ENCODE data around the gene EFHC2. TPM values are rescaled to one million over a fixed set of nuclear protein-coding genes. Genes with fewer than 3 reads are reported as not detected.

EFHC2 gene
- total and polyA plus RNA-seq, 10 of the 15 experiments (the other 5 are each of a cell fraction or from before 2014, with no cell fraction given), result 0.56 TPM; not detected in 9

- DNase-seq (ENCODE audit: low read depth, low spot score), result no peak
- TF ChIP-seq REST (IDR thresholded peaks at IDR 0.05; ENCODE audit: low read depth, low read length) (no peak), KDM1A (IDR thresholded peaks at IDR 0.05; ENCODE audit: borderline replicate concordance) (no peak), EED (IDR thresholded peaks at IDR 0.05; ENCODE audit: low read depth) (no peak), ZNF217 (IDR thresholded peaks at IDR 0.05) (no peak), MAX (IDR thresholded peaks at IDR 0.05; ENCODE audit: low read depth, low read length) (no peak), HCFC1 (IDR thresholded peaks at IDR 0.05; ENCODE audit: low read length) (no peak), MTA2 (IDR thresholded peaks at IDR 0.05; ENCODE audit: low read depth) (no peak), TARDBP (IDR thresholded peaks at IDR 0.05; ENCODE audit: borderline replicate concordance) (no peak), IKZF2 (IDR thresholded peaks at IDR 0.05) (no peak), CHD1 (IDR thresholded peaks at IDR 0.05; ENCODE audit: low read depth, low read length) (no peak), KLF5 (IDR thresholded peaks at IDR 0.05; ENCODE audit: partially characterized antibody) (no peak), CREM (IDR thresholded peaks at IDR 0.05; ENCODE audit: low read depth) (no peak), E2F8 (IDR thresholded peaks at IDR 0.05; ENCODE audit: low read depth, partially characterized antibody) (no peak)
- BruUV-seq (replicated peaks), result no TSS peak
- no peak for ATAC-seq
- Histone ChIP-seq H3K27ac (ENCODE audit: control insufficient read depth, insufficient read depth) (no peak overlapping the region), H3K27me3 (replicated peaks in 1 of 2; ENCODE audit: control insufficient read depth in 2 of 2, insufficient read depth in 2 of 2, low read length in 1 of 2) (no peaks in the 10 kb centered on the region), H4K20me1 (ENCODE audit: control insufficient read depth, insufficient read depth) (no peaks in the 10 kb centered on the region), H3K36me3 (ENCODE audit: control insufficient read depth in 2 of 2, insufficient read depth in 2 of 2, low read length in 1 of 2) (no peaks in the 10 kb centered on the region), H3K9me3 (replicated peaks; ENCODE audit: control insufficient read depth, insufficient read depth, low read length) (no peaks in the 10 kb centered on the region), H3K9ac (ENCODE audit: control insufficient read depth, insufficient read depth, low read length) (no peak overlapping the region), H2AFZ (ENCODE audit: control insufficient read depth, low read depth, low read length) (no peak overlapping the region), H3K4me2 (ENCODE audit: control insufficient read depth, insufficient read depth) (no peak overlapping the region), H3K4me1 (ENCODE audit: control insufficient read depth, insufficient read depth, low read length) (no peaks in the 10 kb centered on the region), H3K4me3 (no peak overlapping the region), H3K79me2 (ENCODE audit: control insufficient read depth, insufficient read depth, low read length) (no peaks in the 10 kb centered on the region)
- ChIA-PET RAD21 (ENCODE audit: unreplicated experiment) (no interaction called here), POLR2A (no interaction called here), CTCF (no interaction called here), SMC1A (ENCODE audit: uncharacterized antibody, unreplicated experiment) (interaction anchor here (0.7 to 1.0 kb wide), 2 partner anchors 10 to 20 kb away, joined by 3 to 4 read pairs; no protein-coding TSS in a partner anchor)
- WGBS (ENCODE audit: insufficient coverage, insufficient replicate concordance, low lambda C conversion rate, missing lambda C conversion rate), result 21% methylated on average over 3 of the region's 3 CpGs
- intact Hi-C loops (cut with micrococcal nuclease; ENCODE audit: unreplicated experiment) (no loop called here), in situ Hi-C loops (cut with MboI) (no loop called here)
- no peak for FAIRE-seq
These were observed 242.2 kb downstream of the EFHC2 start for GRCh38 chrX:44101281-44101680.

All from GM12878 (cell line).